GM21381 (cell line): ENCODE results near the gene CSMD2.

Experiments used
- ATAC-seq: cut with Tn5 transposase; IDR thresholded peaks from one replicate; pipeline ENCODE4 v1.9.1; 2021; ENCODE audit warnings: mild to moderate bottlenecking, moderate library complexity; ENCODE audit not compliant: unreplicated experiment

Gene CSMD2

DNA sequence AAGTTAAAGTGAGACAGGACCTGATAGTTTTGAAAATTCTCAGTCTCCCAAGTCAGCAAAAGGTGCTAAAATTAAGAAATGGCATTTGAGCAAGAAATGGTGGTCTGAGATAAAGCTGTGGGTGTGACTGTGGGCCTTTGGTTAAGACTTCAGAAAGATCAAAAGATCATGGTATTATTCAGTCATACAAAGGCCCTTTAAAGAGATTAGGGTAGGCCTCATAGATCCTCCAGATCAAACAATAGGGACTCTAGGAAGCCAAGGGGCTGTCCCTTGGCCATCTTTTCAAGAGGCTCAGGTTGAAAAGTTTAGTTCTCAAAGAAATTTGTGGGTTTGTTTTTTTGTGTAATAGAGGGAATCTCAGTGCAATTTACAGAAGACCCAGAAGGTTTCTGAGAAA lies 292.8 kb downstream of the CSMD2 start:
- no peak for ATAC-seq

DNA sequence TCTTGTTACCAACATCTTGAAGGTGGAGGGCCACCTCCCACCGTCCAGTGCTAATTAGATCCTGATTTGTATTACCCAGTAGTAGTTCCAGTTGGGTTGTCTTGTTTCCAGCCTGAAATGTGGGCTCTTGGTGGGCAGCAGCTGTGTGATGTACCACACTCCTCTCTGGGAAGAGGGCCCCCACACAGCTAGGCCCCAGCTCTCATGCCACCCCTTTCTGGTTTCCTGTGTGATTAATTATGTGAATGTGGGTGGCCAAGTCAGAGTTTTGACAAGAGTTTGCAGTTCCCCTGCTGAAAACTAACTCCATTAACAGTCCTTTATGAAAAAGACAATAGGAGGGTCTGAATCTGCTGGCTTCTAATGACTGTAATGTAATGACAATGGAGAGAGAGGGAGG lies 297.3 kb downstream of the CSMD2 start:
- no peak for ATAC-seq

DNA sequence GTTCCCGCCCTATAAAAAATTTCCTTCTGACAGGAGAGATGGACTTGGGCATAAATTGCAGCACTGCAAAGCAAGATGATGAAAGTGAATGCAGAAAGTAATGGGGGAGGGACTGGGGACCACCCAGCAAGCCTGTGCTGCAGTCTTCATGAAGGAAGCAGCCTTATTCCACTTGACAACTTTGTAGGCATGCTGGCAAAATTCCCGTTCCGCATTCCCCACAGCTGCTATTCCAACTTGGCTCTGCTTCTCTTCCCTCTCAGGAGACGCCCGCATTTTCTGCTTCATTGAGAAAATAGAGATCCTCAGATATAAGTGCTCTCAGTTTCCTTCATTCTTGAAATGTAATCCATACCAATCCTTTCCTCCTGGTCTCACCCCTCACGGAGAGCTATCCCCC lies 298.7 kb downstream of the CSMD2 start:
- no peak for ATAC-seq

DNA sequence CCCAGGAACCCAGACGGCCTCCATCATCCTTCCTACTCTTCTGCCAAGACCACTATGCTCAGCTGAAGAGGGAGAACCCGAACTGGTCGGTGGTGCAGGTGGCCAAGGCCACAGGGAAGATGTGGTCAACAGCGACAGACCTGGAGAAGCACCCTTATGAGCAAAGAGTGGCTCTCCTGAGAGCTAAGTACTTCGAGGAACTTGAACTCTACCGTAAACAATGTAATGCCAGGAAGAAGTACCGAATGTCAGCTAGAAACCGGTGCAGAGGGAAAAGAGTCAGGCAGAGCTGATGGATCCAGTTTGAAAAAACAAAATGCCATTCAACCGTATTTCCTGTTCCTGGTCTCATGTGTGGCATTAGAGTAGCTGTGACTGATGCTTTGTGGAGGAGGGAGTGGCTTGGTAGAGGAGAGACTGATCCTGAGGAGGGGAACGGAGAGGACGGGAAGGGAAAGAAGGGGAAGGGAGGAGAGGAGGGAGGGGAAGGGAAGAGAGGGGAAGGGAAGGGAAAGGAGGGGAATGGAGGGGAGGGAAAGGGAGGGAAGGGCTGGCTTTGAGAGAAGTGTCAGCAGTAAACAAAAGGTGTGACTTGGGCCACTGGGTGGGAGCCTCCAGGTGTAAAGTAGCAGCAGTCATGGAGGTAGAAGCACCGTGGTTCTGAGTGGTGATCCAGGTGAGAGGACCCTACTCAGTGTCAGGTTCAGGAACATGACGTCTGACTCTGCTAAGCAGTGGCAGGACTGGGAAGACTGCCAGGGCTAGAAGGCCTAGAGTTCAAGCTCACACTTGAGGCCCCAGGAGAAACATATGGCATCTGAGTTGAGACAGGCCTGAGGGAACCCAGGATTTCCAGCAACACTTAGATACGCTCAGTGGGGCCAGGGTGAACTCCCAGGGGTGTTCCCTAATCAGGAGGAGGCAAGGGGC lies 300.3 kb downstream of the CSMD2 start:
- ATAC-seq = no peak

DNA sequence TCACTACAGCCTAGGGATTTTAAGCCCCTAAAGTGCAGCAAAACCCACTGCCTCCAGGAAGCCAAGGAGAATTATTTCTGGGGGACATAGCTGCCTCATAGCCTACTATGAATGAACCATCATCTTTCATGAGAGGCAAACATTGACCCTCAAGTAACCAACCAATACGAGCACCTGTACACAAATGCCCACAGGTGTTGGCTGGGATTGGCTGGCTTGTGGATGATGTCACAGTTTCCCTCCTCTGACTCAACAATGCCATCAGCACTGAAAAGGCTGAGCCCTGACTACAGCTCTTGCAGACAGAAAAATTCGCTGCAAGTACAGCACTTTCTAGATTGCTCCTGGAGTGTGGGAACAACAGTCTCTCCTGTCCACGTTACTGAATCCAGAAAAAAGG lies 301.3 kb downstream of the CSMD2 start, which contains the start of gene HMGB4:
Gene HMGB4, plus strand, starts transcription at position 301 of the 400 bp plus-strand sequence. CDS start 113 bp downstream, outside the sequence.
- ATAC-seq = no peak

DNA sequence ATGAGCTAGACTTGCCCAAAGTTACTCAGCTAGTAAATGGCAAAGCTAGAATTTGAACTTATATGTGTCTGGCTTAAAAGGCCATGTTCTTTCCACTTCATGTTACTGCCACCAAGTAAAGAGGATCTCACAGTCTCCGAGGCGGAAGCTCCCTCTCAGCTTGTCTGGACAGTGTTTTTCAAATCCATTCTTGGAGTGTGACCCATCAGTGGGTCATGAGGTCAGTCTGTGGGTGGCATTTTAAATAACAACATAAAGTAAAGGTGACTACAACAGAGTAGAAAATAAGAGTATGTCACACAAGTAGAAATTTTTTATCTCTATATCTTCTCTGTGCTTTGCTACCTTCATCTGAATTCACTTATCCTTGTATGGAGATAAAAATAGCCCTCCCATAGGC lies 304.4 kb downstream of the CSMD2 start:
- ATAC-seq = no peak

DNA sequence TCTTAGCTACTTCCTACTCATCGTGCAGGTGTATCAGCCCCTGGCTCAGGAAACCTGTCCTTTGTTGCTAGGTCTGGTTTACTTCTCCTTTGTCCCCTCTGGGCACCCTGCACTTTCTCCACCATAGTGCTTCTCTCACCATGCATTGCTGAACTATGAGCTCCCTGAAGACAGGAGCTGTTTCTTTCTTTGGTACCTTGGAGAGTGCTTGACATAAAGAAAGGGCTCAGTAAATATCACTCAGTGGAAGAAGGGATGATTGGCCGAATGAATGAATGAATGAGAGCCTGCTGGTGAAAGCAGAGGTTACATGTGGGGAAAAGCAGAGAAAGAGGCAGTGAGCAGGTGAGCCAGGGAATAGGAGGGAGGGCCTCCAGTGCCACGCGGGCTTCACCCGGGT lies 310.9 kb downstream of the CSMD2 start:
- no peak for ATAC-seq

DNA sequence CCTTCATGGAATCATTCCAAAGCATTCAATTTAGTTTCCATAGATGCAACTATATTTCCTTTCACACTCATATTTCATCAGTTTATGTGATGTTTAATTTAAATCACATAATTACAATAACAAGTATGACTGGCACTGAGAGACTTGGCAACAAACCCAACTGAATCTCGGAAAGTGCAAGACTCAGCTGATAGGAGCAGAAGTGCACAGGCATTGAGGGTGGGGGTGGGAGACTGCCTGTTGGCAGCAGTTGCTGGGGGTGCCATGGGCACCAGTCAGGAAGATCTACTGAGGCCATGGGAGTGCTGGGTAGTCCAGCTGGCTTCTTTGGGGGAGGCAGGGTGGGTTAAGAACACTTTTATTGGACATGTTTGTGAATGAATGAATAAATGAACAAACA lies 311.6 kb downstream of the CSMD2 start:
- ATAC-seq = no peak

DNA sequence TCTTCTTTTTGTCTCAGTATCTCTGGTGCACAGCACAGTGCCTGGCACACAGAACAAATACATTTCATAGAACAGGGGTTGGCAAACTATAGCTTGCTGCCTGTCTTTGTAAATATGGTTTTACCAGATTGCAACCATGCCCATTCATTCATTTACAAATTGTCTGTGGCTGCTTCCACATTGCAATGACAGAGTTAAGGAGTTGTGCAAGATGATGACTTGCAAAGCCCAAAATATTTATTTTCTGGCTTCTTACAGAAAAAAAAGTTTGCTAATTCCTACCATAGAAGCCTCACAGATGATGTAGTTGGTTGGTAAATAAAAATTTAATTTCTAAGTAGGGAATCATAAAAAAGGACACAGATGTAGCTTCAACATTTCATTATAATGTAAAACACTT lies 312.3 kb downstream of the CSMD2 start:
- no peak for ATAC-seq

DNA sequence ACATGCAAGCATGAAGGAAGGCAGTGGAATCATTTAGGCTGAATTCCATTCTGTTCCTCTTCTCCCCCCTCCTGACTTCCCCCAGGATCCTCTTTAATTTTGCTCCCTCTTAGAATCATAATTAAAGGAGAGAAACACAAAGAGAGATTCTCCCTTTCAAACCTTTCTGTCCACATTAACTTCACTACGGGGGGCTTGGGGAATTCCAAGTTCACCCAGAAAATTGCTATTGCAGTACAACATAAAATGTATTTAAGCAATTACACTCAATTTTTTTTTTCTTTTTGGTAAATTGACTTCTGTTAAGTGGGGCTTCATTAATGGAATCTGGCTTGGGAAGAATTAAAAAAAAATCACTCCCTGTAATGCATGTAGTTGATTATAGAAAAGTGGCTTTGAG lies 314.5 kb downstream of the CSMD2 start:
- no peak for ATAC-seq

DNA sequence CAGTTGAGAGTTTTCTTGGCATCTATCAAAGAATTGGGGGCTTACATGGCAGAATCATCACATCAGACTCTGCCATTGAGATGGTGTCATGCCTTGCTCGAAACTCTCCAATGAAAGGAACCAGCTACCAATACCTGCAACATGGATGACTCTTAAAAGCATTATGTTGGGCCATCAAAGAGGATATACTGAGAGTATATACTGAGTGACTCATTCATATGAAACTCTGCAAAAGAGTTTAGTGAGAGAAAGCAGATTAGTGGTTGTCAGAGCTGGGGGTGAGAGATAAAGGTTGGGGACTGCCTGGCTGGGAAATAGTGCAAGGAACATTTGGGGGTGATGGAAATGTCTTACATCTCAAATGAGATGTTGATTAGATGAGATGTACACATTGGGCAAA lies 315.8 kb downstream of the CSMD2 start:
- ATAC-seq = no peak

DNA sequence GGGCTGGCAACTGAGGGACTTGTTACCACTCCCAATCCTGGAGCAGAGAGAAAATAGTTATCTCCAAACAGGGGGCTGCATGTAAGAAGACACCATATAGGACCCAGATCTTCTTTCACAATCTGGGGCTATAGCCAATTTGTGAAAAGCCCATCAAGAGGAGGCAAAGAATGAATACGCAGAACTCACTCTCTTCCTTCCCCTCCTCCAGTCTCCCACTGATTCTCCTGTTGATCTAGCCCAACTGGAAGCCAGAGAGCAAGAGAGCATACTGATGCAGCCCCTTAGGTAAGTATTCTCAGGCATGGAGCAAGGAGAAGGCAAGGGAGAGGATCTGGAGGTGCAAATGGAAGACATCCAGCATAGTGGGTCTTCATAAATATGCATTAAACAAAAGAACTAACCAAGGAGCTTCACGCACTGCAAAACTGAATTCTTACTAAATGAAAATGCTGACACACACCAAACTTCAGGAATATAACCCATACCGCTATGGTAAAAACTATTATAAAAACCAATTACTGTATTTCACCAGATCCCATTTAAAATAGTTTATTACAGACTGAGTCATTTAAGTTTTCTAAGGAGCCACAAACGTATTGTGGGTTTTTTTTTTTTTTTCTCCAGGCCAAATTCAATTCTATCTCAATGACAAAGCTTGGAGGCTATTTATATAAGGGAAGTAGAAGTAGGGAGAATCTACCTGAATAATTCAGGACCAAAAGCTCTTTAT lies 316.7 kb downstream of the CSMD2 start:
- no peak for ATAC-seq

DNA sequence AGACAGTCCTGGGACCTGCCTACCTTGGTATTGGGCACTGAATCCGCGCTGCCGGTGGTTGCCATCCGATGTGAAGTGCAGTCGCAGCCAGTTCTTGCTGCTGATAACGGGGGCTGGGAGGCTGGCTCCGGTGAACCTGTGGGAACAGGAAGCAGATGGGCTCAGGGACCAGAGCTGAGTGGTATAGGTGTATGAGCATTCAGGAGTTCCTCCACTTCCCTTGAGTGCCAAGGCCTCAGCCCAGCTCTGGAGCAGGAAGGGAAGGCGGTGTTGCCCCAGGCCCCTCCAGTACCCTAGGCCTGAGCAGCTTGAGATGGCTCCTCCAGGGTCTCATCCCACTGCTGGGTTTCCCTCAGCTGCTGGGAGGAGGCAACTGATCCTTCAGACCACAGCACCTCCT lies 318.2 kb downstream of the CSMD2 start:
- ATAC-seq = no peak

DNA sequence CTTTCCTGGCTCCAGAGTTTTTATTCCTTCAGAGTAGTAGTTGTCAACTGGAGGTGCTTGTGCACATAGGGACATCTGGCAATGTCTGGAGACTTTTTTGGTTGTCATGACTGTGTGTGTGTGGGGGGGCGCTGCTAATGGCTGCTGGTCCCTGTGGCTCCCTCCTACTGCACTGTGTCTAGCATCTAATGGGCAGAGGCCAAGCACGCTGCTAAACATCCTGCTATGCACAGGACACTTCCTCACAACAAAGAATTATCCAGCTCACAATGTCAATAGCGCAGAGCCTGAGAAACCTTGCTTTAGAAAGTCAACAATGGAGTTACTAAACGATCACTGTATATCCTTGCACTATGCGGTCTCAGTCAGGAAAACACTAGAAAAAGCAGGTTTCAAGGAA lies 320.9 kb downstream of the CSMD2 start:
- ATAC-seq = no peak

DNA sequence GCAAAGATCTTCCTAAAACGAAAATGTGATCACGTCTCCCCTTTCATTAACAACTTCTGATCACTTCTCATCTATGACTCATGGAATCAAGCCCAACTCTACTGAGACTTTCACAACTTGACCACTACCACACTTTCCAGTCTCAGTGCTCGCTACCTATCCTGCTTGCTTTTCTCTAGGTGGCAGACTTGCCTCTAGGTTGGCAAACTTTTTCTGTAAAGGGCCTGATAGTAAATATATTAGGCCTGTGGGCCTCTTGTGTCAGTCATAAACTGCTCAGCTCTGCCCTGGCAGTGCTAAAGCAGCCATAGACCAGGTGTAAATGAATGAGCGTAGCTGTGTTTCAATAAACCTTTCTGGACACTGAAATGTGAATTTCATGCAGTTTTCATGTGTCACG lies 322.7 kb downstream of the CSMD2 start:
- no peak for ATAC-seq

DNA sequence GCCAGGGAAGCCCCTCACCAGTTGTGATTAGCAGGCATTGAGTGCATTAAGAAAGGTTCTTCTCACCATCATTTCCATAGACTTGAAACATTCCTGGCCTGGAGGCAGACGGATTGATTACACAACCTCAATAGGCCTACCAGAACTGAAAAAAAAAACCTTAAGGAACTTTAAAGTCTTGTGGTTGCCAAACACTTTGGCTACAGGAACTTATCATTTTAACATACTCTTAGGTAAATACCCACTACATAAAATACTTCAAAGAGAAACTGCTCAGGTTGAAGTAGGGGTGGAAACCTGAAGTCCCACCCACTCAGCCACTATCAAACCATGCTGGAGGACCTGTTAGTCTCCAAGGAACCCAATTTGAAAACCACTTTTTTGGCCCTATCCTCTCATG lies 323.5 kb downstream of the CSMD2 start:
- no peak for ATAC-seq

DNA sequence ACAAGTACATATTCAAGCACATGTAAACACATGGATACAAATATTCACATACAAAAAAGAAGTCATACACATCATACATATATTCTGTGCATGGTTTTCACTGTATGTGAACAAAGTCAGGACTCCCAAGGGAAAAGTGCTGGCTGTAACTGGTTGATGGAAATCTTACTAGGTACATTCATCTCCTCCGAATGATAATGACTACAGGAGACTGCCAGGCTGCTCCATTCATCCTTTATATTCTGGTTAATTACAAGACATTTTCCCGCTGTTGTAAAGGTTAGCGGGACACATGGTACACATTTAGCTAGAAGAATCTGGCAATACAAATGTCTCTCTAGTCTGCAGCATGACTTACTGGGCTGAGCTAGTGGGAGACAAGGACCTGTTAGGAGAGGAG lies 327.4 kb downstream of the CSMD2 start:
- no peak for ATAC-seq

DNA sequence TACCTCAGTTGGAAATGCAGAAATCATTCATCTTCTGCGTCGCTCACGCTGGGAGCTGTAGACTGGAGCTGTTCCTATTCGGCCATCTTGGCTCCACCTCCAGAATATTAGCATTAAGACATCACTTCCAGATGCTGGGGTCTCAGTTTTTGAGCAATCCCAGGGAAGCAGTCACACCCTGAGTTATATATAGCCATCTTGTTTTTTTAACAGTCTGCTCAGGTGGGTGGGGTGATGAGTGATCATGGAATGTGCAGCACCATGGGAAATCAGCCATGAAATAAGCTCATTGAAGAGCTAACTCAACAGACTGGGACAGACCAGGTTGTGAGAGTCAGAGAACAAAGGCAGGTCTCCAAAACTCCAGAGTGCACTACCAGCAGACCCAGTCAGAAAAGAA lies 328.1 kb downstream of the CSMD2 start:
- ATAC-seq = no peak

DNA sequence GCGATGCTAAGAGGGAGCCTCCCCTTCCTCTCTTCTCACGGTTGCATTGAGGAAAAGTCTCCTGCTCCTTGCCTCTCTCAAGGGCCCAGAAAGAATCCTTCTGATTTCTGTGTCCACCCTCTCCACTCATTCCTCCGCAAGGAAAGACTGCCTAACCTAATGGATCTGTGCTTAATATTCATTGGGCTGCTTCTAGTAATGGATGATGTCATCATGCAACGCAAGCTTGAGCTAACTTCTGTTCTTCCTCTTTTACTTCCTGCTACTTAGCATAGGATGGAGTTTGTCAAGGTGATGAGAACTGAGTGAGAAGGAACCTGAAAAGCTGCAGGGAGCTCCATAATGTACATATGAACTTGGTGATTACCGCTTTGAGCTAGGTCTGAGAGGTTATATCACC lies 336.4 kb downstream of the CSMD2 start:
- ATAC-seq = no peak

DNA sequence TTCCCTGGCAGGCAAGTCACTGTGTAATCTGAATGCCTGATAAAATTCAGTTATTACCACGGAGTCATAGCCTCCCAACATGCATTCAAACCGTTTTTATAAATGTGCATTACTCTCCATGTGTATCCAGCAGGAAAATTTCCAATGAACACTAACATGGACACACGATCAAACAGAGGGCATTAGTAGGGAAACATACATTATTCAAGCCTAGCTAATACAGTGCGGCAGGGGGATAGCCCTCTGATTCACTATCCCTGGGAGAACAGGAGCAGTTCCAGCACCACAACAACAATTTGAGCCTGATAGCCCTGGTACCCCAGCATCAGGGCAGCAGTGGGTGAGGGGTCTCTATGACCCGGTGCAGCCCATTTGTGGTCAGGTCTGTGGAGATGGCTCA lies 337.0 kb downstream of the CSMD2 start:
- no peak for ATAC-seq

DNA sequence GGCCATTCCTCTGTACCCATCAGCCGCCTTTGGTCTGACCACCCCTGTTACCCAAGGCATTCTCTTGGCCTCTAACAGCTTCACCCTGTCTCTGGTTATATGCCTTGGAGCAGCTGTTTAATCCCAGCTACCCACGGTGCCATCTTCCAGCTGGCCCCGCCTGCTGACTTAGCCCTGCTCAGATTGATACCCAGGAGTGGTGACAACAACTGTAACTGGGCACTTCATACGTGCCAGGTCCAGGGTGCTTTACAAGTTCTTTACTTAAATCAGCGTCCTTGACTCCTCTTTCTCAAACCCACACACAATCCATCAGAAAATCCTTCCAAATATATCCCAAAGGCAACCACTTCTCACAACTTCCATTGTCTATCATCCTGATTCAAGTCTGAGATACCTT lies 338.3 kb downstream of the CSMD2 start:
- no peak for ATAC-seq

DNA sequence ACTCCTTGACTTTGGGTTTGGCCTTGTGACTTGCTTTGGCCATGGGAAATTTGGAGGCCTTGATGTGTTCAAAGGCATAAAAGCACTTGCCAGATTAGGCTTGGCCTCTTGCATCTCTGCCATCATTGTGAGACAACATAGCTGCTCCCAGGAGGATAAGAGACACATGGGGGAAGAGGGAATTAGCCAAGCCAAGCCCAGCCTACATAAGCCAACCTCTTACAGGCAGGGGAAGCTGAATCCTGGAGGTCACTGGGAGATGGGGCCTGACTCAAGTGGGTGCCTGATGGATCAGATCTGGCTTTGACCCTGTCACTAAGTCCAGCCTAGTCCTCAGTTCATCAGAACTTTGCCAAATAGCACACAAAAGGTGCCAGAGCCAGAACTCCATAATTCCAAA lies 338.7 kb downstream of the CSMD2 start:
- no peak for ATAC-seq
